CD4-positive, alpha-beta T cell treated with Interleukin-6 for 4 hours (primary cell): ENCODE data around the gene FRMD8.
A peak's percentile ranks its signal among the peaks of the same experiment; 100 is the strongest.

ENCODE experiments used
- DNase-seq: peaks from one replicate; pipeline ENCODE4 v3.0.0-alpha.2; 2020; ENCODE audit warnings: mixed read lengths

FRMD8 gene

GRCh38 chr11:65386307-65387140 lies at the start of gene FRMD8:
TSS of gene FRMD8 (plus strand) at chr11:65386637. CDS start at chr11:65387037, 400 bp downstream.
- peak; percentile 95 for DNase-seq

GRCh38 chr11:65338676-65339075 lies 47.8 kb upstream of the FRMD8 start:
- DNase-seq: no peak

- DNase-seq: no peak
These were observed 46.2 kb upstream of the FRMD8 start for GRCh38 chr11:65340226-65340625.

- no peak for DNase-seq
These were observed 44.6 kb upstream of the FRMD8 start for GRCh38 chr11:65341856-65342255.

GRCh38 chr11:65351511-65351910 lies 34.9 kb upstream of the FRMD8 start:
- DNase-seq: no peak

- DNase-seq: no peak
These were observed 33.7 kb upstream of the FRMD8 start for GRCh38 chr11:65352783-65353182.

GRCh38 chr11:65353376-65353775 lies 33.1 kb upstream of the FRMD8 start:
- DNase-seq: no peak

GRCh38 chr11:65353900-65354264 lies 32.6 kb upstream of the FRMD8 start:
- no peak for DNase-seq

- DNase-seq: peak; percentile 99
These were observed 32.0 kb upstream of the FRMD8 start, which contains the start of gene TIGD3 for GRCh38 chr11:65354265-65355012. TSS of gene TIGD3 (plus strand) at chr11:65354751. CDS start at chr11:65355809, 1,058 bp downstream.

- peak; percentile 70 for DNase-seq
These were observed 31.2 kb upstream of the FRMD8 start for GRCh38 chr11:65355013-65355775.

GRCh38 chr11:65355776-65356393 lies 30.6 kb upstream of the FRMD8 start:
- DNase-seq: no peak

- DNase-seq: no peak
These were observed 30.0 kb upstream of the FRMD8 start for GRCh38 chr11:65356394-65356972.

GRCh38 chr11:65357856-65358356 lies 28.5 kb upstream of the FRMD8 start:
- no peak for DNase-seq

GRCh38 chr11:65362320-65362931 lies 24.0 kb upstream of the FRMD8 start:
- DNase-seq: no peak

- DNase-seq: no peak
These were observed 23.5 kb upstream of the FRMD8 start for GRCh38 chr11:65362966-65363365.

GRCh38 chr11:65363770-65364169 lies 22.7 kb upstream of the FRMD8 start:
- DNase-seq: no peak

- DNase-seq: peak; percentile 47
These were observed 20.1 kb upstream of the FRMD8 start for GRCh38 chr11:65366340-65366773.

GRCh38 chr11:65370659-65371049 lies 15.8 kb upstream of the FRMD8 start:
- DNase-seq: no peak

- no peak for DNase-seq
These were observed 12.4 kb upstream of the FRMD8 start for GRCh38 chr11:65373839-65374580.

- no peak for DNase-seq
These were observed 11.4 kb upstream of the FRMD8 start for GRCh38 chr11:65375012-65375411.

GRCh38 chr11:65376138-65376713 lies 10.2 kb upstream of the FRMD8 start:
- DNase-seq: no peak
